Testis (tissue), 2 donors: Measurements from ENCODE around the gene TNFSF10.

Source experiments
- CTCF ChIP-seq, 3 experiments: fragments of 450-650 bp in 2 of 3; fragments of 200-600 bp in 1 of 3; sonication (generic) in 1 of 3; IDR thresholded peaks; one replicate each; pipeline ENCODE4 v1.5.1; 2016 to 2019; ENCODE audit warnings: antibody characterized with exemption in 3 of 3, mild to moderate bottlenecking in 2 of 3, moderate library complexity in 1 of 3
- POLR2A ChIP-seq: fragments of 450-650 bp; IDR thresholded peaks from one replicate; pipeline ENCODE4 v1.6.1; 2017; ENCODE audit warnings: antibody characterized with exemption, mild to moderate bottlenecking, moderate library complexity

GRCh38 chr3:172530566-172530965 lies 7.3 kb upstream of the TNFSF10 start:
- TF ChIP-seq CTCF (IDR thresholded peaks at IDR 0.05) (no peak), POLR2A (no peak)
